Tibial nerve (tissue), 4 donors: ENCODE data around the gene SCUBE2.

Experiments
- EP300 ChIP-seq, 2 donors: sonication (generic); formaldehyde crosslinking; IDR thresholded peaks; one replicate each; pipeline ENCODE4 v1.6.1; 2017; ENCODE audit warnings: antibody characterized with exemption in 2 of 2, mild to moderate bottlenecking in 1 of 2
- POLR2A ChIP-seq, 2 donors: fragments of 450-650 bp; IDR thresholded peaks; one replicate each; pipeline ENCODE4 v1.6.1; 2017; ENCODE audit warnings: antibody characterized with exemption in 2 of 2, mild to moderate bottlenecking in 2 of 2, moderate library complexity in 2 of 2
- TF ChIP-seq, protein P1 (sequence below), 5 experiments: fragments of 200-600 bp in 3 of 5; fragments of 450-650 bp in 2 of 5; sonication (generic) in 3 of 5; IDR thresholded peaks; one replicate each; pipeline ENCODE4 v1.5.1; 2016 to 2019; ENCODE audit warnings: antibody characterized with exemption in 5 of 5, mild to moderate bottlenecking in 3 of 5, moderate library complexity in 2 of 5

DNA sequence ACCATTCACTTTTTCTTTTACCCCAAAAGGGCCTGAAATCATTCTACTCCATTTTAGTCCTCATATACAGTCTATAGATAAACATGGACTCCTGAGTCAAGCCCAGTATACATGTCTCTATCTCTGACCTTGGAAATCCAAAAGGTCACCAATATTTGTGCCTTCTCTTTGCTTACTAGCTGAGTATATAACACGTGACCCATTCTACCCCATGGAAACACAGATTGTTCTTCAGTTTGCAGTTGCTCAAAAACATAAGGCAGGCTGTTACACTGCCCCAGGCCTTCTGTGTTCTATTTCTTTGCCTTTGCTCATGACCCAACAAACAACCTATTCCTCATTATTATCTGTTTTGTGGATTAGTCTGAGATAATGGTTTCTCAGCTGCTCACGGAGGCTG, 93.4 kb downstream of the SCUBE2 start:
- TF ChIP-seq, protein P1, sequence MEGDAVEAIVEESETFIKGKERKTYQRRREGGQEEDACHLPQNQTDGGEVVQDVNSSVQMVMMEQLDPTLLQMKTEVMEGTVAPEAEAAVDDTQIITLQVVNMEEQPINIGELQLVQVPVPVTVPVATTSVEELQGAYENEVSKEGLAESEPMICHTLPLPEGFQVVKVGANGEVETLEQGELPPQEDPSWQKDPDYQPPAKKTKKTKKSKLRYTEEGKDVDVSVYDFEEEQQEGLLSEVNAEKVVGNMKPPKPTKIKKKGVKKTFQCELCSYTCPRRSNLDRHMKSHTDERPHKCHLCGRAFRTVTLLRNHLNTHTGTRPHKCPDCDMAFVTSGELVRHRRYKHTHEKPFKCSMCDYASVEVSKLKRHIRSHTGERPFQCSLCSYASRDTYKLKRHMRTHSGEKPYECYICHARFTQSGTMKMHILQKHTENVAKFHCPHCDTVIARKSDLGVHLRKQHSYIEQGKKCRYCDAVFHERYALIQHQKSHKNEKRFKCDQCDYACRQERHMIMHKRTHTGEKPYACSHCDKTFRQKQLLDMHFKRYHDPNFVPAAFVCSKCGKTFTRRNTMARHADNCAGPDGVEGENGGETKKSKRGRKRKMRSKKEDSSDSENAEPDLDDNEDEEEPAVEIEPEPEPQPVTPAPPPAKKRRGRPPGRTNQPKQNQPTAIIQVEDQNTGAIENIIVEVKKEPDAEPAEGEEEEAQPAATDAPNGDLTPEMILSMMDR (IDR thresholded peaks at IDR 0.05) = no peak
- TF ChIP-seq POLR2A (IDR thresholded peaks at IDR 0.05) = no peak
- no peak for TF ChIP-seq EP300 (IDR thresholded peaks at IDR 0.05)
